ENCODE measurements around the gene TBC1D8. TPM values are rescaled to one million over a fixed set of nuclear protein-coding genes. Genes with fewer than 3 reads are reported as not detected.

Gene TBC1D8
- total and polyA plus RNA-seq, 2 of the 8 experiments (the other 6 are each of a cell fraction or from before 2014, with no cell fraction given): 20.8 to 21.8 TPM

GRCh38 chr2:101058386-101058785 is 92.8 kb downstream of the TBC1D8 start:
- Histone ChIP-seq H2BK5ac (ENCODE audit: low read depth, low read length) (no peak overlapping the region), H3K9ac (replicated peaks in 1 of 4; ENCODE audit: extremely low read depth in 1 of 4, low read depth in 3 of 4, low read length in 3 of 4) (no peak overlapping the region), H3K27ac (ENCODE audit: low read depth, low read length) (no peak overlapping the region), H2BK15ac (ENCODE audit: low read length) (no peak overlapping the region), H3K27me3 (replicated peaks in 1 of 4; ENCODE audit: control insufficient read depth in 3 of 4, extremely low read depth in 1 of 4, insufficient read depth in 3 of 4, low read length in 3 of 4) (no peaks in the 10 kb centered on the region), H3K4me1 (replicated peaks in 1 of 4; ENCODE audit: control insufficient read depth in 3 of 4, insufficient read depth in 4 of 4, low read length in 3 of 4) (peaks cover 0 to 4% (median 1%) of the 10 kb centered on the region in 4 experiments; a peak in 2 of 7 replicates), H2BK20ac (ENCODE audit: low read length) (no peak overlapping the region), H2AFZ (ENCODE audit: low read length) (no peak overlapping the region), H3K79me2 (ENCODE audit: control insufficient read depth in 1 of 2, insufficient read depth in 2 of 2, low read length in 2 of 2) (no peaks in the 10 kb centered on the region), H3K4me3 (ENCODE audit: extremely low read depth in 1 of 4, insufficient read depth in 2 of 4, low read depth in 3 of 4, low read length in 4 of 4) (no peak overlapping the region), H2BK12ac (ENCODE audit: low read depth, low read length) (no peak overlapping the region), H2AK5ac (ENCODE audit: low read depth, low read length) (no peak overlapping the region), H3K4me2 (ENCODE audit: insufficient read depth in 1 of 2, low read depth in 2 of 2, low read length in 2 of 2) (no peak overlapping the region), H3K79me1 (ENCODE audit: low read depth, low read length) (no peaks in the 10 kb centered on the region), H3K23ac (ENCODE audit: insufficient read length) (no peak overlapping the region), H3K14ac (ENCODE audit: insufficient read length) (no peak overlapping the region), H2BK120ac (replicated peaks; ENCODE audit: low read depth, low read length) (no peak overlapping the region), H3K36me3 (ENCODE audit: control insufficient read depth in 2 of 4, insufficient read depth in 4 of 4, low read length in 3 of 4) (no peaks in the 10 kb centered on the region; a peak in 1 of 8 replicates), H4K5ac (ENCODE audit: insufficient read length, low read depth, low read length) (no peak overlapping the region), H3K23me2 (ENCODE audit: low read depth, low read length) (no peaks in the 10 kb centered on the region), H4K20me1 (replicated peaks in 1 of 2; ENCODE audit: control insufficient read depth in 1 of 2, insufficient read depth in 2 of 2, low read length in 2 of 2) (peaks cover 0 to 3% of the 10 kb centered on the region in 2 experiments), H4K8ac (ENCODE audit: extremely low read depth, insufficient read depth, low read length) (no peak overlapping the region), H3K56ac (replicated peaks; ENCODE audit: insufficient read length, low read depth, low read length) (no peak overlapping the region), H3K18ac (ENCODE audit: extremely low read depth, low read length) (no peak overlapping the region), H4K91ac (replicated peaks; ENCODE audit: insufficient read length, low read length) (no peak overlapping the region), H3K9me3 (ENCODE audit: insufficient read depth in 2 of 2, low read depth in 1 of 2, low read length in 1 of 2) (no peaks in the 10 kb centered on the region), H3K4ac (replicated peaks; ENCODE audit: insufficient read length, low read depth, low read length) (no peak overlapping the region)
- DNase-seq (ENCODE audit: low read depth in 1 of 2, low spot score in 2 of 2) (no peak), FAIRE-seq (no peak)
- POLR2A ChIA-PET (ENCODE audit: partially characterized antibody): no interaction called here
- CTCF ChIA-PET (ENCODE audit: partially characterized antibody): no interaction called here
- TF ChIP-seq EGR1 (IDR thresholded peaks at IDR 0.05; ENCODE audit: borderline replicate concordance, low read depth, low read length) (no peak), HDAC6 (IDR thresholded peaks at IDR 0.05; ENCODE audit: low read depth, low read length) (no peak)
- WGBS, 2 experiments (ENCODE audit: extremely low coverage in 1 of 2, insufficient coverage in 1 of 2, insufficient read length in 1 of 2, insufficient replicate concordance in 2 of 2, low coverage in 1 of 2, low lambda C conversion rate in 2 of 2, missing lambda C conversion rate in 1 of 2): 98% methylated on average over 3 of the region's 3 CpGs; no CpG with 5 or more reads in 1 of the 2 experiments
